Measurements from ENCODE around the gene PCDHGA3. TPM values are rescaled to one million over a fixed set of nuclear protein-coding genes. Genes with fewer than 3 reads are reported as not detected.

Gene PCDHGA3
- total RNA-seq = 0.32 and 0.82 TPM in 2 replicates

GRCh38 chr5:141343242-141343952, at the start of gene PCDHGA3:
TSS of gene PCDHGA3 (plus strand) at chr5:141343829. CDS start at chr5:141344034, 205 bp downstream.

DNA sequence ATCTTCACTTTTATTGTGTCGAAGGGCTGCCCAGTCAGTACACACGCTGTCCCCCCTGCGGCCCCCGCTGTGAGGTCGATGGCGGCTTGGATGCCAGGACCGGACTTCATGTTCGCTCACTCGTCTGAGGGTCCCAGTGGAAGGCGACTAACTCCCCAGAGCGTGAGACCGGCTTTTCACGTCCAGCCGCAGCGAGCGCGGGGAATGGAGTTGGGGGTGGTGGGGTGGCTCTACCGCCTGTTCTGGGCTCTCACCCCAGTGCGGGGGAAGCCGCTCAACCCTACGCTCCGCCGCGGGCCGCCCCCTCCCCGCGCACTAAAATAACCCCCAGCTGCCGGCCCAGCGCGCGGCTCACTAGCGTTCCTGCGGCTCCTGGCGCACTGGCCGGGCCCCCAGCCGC, 39.9 kb upstream of the PCDHGA3 start, which contains the start of gene SLC25A2:
Gene SLC25A2 (minus strand): TSS at position 294 of the 400 bp plus-strand sequence. CDS start 184 bp downstream, at position 110.

DNA sequence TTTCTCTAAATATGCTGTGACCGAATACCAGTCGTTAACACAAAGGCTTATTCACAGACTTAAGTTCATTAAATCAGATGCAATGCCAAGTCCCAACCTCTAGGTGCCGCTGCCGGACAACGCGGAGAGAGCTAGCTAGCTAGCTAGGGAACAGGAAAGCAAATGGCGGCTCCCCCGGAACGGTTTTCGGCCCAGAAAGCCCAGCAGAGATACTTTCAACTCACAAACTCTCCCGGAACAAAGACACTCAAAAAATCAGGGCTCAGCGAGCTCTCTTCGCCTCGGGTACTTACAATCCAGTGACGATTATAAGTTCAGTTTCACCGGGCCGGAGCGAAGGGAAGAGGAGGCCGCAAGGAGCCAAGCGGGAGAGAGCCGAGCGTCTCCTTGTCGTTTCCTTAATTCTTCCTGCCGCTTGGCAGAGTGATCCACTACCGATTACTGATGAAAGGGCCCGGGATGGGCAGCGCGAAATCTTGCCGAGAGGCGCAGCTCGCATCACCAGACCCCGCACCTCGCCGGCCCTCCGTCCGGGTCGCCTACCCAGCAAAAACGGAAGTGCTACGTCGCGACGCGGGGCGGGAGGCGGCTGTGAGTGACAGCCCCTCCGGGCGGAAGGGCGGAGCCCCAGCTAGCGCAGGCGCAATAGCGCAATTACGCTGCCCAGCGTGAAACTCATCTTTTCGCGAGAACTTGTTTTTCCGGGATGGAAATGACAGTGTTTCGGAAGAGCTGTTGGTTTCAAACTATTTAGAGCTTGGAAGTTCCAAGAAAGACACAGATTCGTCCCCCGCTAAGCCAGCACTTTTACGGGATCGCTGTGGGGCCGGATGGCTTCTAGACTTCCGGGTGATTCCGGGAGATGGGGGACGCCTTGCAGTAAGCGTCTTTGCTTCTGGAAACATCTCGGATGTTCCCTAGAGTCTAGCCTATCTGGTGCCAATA, 23.1 kb upstream of the PCDHGA3 start, which contains the start of gene TAF7:
Gene TAF7 (minus strand): TSS at position 560 of the 945 bp plus-strand sequence. CDS start 740 bp downstream, outside the sequence.

DNA sequence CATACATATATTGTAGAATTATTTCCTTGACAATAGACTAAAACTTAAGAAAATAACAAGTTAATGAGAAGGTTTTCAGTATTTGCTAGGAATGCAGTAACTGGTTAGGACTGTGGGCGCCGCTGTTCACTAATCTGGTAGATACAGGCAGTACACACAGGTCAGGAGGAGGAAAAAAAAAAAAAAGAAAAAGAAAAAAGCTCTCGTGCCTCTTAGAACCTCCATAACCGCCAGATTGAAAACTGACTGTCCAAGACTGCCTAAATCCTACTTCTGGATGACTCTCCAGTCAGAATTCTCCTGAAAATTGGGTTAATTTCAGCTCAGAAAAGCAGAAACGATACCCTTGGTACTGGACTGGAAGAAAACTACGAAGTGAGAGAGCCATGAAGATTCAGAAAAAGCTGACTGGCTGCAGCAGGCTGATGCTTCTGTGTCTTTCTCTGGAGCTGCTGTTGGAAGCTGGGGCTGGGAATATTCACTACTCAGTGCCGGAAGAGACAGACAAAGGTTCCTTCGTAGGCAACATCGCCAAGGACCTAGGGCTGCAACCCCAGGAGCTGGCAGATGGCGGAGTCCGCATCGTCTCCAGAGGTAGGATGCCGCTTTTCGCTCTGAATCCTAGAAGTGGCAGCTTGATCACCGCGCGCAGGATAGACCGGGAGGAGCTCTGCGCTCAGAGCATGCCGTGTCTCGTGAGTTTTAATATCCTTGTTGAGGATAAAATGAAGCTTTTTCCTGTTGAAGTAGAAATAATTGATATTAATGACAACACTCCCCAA, 13.1 kb upstream of the PCDHGA3 start, which contains the start of gene PCDHGA1:
Gene PCDHGA1 (plus strand): TSS at position 216 of the 782 bp plus-strand sequence.

GRCh38 chr5:141338538-141339306, 4.9 kb upstream of the PCDHGA3 start, which contains the start of gene PCDHGA2:
TSS of gene PCDHGA2 (plus strand) at chr5:141338760.

GRCh38 chr5:141349917-141350619, 6.4 kb downstream of the PCDHGA3 start, which contains the start of gene PCDHGB1:
TSS of gene PCDHGB1 (plus strand) at chr5:141350099. CDS start at chr5:141350261, 162 bp downstream.

DNA sequence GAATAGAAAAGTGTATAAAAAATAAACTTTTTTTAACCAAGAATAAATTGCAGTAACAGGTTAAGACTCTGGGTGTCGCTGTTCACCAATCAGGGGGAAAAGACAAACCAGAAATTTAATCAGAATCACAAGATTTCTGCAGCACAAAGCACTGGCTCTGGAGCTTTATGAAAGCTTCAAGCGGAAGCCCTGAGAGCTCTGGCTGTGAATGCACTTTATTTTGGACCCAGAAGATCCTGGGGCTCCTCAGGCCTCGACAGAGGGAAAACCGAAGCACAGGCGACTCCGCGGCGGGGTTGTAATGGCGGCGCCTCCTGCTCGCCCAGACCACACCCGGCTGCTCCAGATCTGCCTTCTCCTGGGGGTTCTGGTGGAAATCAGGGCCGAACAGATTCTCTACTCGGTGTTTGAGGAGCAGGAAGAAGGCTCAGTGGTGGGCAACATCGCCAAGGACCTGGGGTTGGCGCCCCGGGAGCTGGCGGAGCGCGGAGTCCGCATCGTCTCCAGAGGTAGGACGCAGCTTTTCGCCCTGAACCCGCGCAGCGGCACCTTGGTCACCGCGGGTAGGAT, 11.4 kb downstream of the PCDHGA3 start, which contains the start of gene PCDHGA4:
Gene PCDHGA4 (plus strand): TSS at position 122 of the 570 bp plus-strand sequence. CDS start 87 bp downstream, at position 209.

DNA sequence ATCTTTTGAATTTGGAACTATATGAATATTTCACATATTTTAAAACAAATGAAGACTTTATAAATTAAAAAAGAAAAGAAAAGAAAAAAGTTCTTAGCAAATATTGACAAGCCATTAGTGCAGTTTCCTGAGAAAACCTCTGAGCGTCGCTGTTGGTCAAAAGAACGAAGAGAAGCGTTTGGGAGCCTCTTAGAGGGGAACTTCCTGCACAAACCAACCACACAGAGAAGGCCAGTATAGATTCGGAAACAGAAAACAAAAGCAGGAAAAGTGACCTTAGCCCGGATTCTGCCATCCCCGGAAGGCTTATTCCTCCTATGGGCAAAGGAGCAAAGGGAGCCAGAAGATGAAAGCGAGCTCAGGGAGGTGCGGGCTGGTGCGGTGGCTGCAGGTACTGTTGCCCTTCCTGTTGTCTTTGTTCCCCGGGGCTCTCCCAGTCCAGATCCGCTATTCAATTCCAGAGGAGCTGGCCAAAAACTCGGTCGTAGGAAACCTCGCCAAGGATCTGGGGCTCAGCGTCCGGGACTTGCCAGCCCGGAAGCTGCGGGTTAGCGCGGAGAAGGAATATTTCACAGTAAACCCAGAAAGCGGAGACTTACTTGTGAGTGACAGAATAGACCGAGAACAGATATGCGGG, 16.3 kb downstream of the PCDHGA3 start, which contains the start of gene PCDHGB2:
Gene PCDHGB2 (plus strand): TSS at position 205 of the 637 bp plus-strand sequence. CDS start 142 bp downstream, at position 347.

GRCh38 chr5:141363952-141364660, 20.5 kb downstream of the PCDHGA3 start, which contains the start of gene PCDHGA5:
TSS of gene PCDHGA5 (plus strand) at chr5:141364162. CDS start at chr5:141364331, 169 bp downstream.

GRCh38 chr5:141369994-141370848, 26.6 kb downstream of the PCDHGA3 start, which contains the start of gene PCDHGB3:
TSS of gene PCDHGB3 (plus strand) at chr5:141370242. CDS start at chr5:141370395, 153 bp downstream.

GRCh38 chr5:141373673-141374317, 30.2 kb downstream of the PCDHGA3 start, which contains the start of gene PCDHGA6:
TSS of gene PCDHGA6 (plus strand) at chr5:141373891. CDS start at chr5:141374084, 193 bp downstream.

DNA sequence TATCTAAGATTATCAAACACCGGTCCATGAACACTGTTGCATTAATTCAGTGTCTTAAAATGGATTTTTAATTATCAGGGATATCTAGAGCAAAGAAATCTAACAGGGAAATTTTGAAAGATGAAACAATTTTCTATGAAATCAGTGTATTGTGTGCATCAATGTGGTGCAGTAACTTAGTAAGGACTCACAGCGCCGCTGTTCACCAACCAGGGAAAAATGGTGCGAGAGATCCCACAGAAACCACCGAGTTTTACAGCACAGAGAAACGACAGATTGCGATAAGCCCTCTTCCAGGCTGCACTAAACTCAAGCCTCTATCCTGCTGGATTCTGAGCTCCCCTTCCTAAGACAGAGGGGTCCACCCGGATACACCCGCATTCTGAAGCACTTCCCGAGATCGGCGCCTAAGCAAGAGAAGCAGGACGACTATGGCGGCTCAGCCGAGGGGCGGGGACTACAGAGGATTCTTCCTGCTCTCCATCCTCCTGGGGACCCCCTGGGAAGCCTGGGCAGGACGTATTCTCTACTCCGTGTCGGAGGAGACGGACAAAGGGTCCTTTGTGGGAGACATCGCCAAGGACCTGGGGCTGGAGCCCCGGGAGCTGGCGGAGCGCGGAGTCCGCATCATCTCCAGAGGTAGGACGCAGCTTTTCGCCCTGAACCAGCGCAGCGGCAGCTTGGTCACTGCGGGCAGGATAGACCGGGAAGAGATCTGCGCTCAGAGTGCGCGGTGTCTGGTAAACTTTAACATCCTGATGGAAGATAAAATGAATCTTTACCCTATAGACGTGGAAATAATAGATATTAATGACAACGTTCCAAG, 39.1 kb downstream of the PCDHGA3 start, which contains the start of gene PCDHGA7:
Gene PCDHGA7 (plus strand): TSS at position 274 of the 826 bp plus-strand sequence. CDS start 158 bp downstream, at position 432.

GRCh38 chr5:141387557-141388311, 44.1 kb downstream of the PCDHGA3 start, which contains the start of gene PCDHGB4:
TSS of gene PCDHGB4 (plus strand) at chr5:141387698. CDS start at chr5:141387885, 187 bp downstream.

DNA sequence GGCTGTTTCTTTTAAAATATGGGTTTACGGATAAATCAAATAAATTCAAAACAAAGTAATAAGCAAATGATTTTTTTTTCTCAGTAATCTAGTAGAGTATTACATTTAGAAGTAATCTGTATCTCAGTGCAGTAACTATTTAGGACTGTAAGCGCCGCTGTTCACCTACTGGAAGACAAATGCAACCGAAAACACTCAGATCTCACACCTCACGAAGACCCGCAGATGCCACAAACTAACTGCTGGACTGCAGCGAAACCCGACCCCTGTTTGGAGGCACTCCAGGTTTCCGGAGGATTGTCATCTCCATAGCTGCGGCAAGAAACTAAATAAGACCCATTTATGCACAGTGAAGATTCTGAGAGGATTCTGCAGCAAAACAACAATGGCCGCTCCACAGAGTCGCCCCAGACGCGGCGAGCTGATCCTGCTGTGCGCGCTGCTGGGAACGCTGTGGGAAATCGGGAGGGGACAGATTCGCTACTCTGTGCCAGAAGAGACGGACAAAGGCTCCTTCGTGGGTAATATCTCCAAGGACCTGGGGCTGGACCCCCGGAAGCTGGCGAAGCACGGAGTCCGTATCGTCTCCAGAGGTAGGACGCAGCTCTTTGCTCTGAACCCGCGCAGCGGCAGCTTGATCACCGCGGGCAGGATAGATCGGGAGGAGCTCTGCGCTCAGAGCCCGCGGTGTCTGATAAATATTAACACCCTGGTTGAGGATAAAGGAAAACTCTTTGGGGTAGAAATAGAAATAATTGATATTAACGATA, 49.0 kb downstream of the PCDHGA3 start, which contains the start of gene PCDHGA8:
Gene PCDHGA8 (plus strand): TSS at position 205 of the 770 bp plus-strand sequence. CDS start 181 bp downstream, at position 386.

